OCI-LY7 (cell line): ENCODE data around the gene SIRT5. TPM values are rescaled to one million over a fixed set of nuclear protein-coding genes. Genes with fewer than 3 reads are reported as not detected.

Experiments
- total RNA-seq, 2 experiments: library from RNA; depleted of rRNA in 1 of 2; stranded (reverse); fragments of >200 nt in 1 of 2; shearing (Covaris generic) in 1 of 2; gene quantifications; 2 replicates each; pipeline ENCODE4 v1.2.3, GENCODE V29; 2014 to 2022

The SIRT5 gene
- total RNA-seq, 2 experiments from 2014 or later: 17.6 to 23.6 TPM

Other genes with a start within 250 kb of the SIRT5 start
- gene TBC1D7, start 246.1 kb upstream of the SIRT5 start, total RNA-seq (2014; rRNA removed; shearing (Covaris generic)): 52.9 and 69.2 TPM in 2 replicates
- 46.2 and 50.5 TPM in 2 replicates for gene TBC1D7, start 246.1 kb upstream of the SIRT5 start, total RNA-seq (2022)
- gene GFOD1, start 87.0 kb upstream of the SIRT5 start, total RNA-seq (2014; rRNA removed; shearing (Covaris generic)): 19.7 and 22.6 TPM in 2 replicates
- gene GFOD1, start 87.0 kb upstream of the SIRT5 start, total RNA-seq (2022): 34.4 and 35.0 TPM in 2 replicates
- gene NOL7, start 40.7 kb downstream of the SIRT5 start, total RNA-seq (2014; rRNA removed; shearing (Covaris generic)): 67.5 and 92.4 TPM in 2 replicates
- 91.0 and 103 TPM in 2 replicates for gene NOL7, start 40.7 kb downstream of the SIRT5 start, total RNA-seq (2022)
- gene RANBP9, start 137.2 kb downstream of the SIRT5 start, total RNA-seq (2014; rRNA removed; shearing (Covaris generic)): 20.5 and 22.2 TPM in 2 replicates
- gene RANBP9, start 137.2 kb downstream of the SIRT5 start, total RNA-seq (2022): 35.0 and 41.6 TPM in 2 replicates
- gene MCUR1, start 240.0 kb downstream of the SIRT5 start, total RNA-seq (2014; rRNA removed; shearing (Covaris generic)): 11.9 and 17.3 TPM in 2 replicates
- gene MCUR1, start 240.0 kb downstream of the SIRT5 start, total RNA-seq (2022): 31.1 and 32.4 TPM in 2 replicates